VCaP (cell line): ENCODE data around the gene ABR.

Experiments used
- H3K27ac ChIP-seq: fragments of 450-650 bp; 2 replicates; pipeline ENCODE4 v1.5.1; 2017
- CTCF ChIP-seq: fragments of 450-650 bp; conservative IDR thresholded peaks from 2 replicates; pipeline ENCODE4 v1.5.1; 2017; ENCODE audit warnings: mild to moderate bottlenecking, moderate library complexity

The ABR gene

DNA sequence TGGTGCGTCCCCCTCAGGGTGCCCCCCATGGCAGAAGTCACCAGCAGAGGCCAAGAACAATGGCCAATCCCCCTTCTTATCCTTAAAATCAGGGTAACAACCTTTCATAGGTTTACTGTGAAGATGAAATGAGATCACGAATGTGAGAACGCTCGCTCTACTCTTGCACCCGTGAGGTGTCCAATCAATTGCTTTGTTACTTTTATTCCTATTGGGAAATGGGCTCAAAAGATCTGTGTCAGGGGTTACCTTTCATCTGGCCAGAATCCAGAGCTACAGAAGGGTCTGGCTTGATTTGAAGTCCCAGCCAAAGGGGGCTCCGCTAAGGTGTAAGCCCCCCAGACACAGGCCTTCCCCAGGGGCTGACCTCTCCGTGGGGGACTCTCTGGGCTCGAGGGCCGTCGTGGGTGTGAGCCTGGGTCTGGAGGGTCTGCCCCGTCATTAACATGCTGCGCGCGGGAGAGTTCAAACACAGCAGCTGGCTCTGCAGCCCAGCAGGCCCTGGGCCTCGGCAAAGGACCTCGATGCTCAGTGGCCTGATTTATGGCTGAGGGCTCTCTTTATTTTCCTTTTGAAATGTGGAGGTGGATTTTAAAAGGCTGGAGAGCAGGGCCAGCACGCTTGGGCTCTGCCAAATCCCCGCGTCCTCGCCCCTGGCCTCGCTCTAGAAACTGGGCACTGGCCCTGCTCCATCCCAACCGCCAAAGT, 10.4 kb downstream of the ABR start:
- no peak overlapping the region for H3K27ac ChIP-seq
- no peak for TF ChIP-seq CTCF

DNA sequence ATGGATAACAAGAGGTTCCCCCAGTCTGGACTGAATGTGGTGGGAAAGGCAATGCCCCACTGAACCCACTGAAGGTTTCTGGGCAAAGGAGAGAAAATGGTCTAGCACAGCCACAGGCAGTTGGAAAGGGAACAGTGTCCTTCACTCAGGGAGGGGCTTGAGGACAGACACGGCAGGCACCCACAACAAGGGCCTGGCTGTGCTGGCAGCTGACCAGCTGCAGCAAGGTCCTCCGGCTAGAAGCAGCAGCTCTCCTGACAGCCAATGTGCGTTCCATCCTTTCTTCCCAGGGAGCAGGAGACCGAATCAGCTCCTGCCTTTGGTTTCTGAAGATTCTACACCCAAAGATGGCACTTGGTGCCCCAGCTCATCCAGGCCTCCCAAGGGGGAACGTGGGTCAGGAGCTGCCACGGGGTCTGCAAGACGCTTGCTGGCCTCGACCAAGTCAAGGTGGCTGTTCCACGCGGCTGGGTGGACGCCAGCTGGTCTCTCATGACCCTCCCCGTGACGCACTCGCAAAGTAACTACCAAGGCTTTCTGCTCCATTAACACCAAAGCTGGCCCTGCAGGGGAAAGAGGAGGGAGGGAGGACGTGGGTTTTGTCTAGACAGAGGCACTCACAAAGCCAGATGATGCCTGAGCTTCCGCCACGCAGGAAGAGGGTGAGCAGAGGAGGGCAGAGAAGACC, 11.1 kb downstream of the ABR start:
- TF ChIP-seq CTCF = no peak
- no peak overlapping the region for H3K27ac ChIP-seq

DNA sequence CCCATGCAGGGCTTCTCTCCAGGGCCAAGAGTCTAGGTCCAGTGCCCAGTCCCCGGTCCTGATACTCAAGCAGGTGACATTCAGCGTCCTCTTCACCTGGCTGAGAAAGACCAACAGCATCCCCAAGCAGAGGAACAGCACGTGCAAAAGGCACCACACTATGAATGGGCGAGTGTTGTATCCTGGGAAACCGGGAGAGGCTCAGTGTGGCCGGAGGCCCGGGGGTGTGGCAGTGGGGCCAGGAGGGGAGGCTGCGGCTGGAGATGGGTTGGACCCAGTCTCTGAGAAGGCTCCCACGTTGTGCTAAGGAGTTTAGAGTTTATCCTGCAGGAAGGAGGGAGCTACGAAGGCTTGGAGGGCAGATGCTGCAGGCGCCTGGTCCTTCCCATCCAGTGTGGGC, 13.5 kb downstream of the ABR start:
- TF ChIP-seq CTCF = no peak
- no peak overlapping the region for H3K27ac ChIP-seq

- TF ChIP-seq CTCF = no peak
These were observed 13.9 kb downstream of the ABR start for GRCh38 chr17:1165836-1166235.

DNA sequence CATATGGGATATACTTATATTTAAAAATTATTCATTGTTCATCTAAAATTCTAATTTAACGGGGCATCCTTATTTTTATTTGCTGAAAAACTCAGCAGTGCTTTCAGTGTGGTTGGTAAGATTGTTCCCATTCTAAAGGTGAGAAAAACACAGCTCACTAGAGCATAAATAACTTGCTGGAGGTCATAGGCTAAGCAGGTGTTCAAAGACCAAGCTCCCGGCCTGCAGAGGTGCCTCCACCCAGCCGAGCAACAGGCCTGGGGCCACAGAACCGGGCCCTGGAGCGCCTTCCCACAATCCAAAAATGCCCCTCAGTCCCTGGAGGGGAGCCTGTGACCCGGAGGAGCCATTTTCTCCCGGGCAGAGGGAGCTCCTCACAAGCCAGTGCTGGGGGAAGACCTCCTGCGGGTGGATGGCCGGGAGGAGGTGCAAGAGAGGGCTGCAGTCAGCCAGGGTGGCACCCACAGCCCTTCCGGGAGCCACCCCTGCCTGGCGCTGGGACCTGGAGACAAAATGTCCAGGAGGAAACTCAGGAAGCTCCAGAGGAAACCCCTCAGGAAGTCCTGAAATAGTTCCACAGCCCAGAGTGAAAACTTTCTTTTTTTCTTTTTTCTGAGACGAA, 14.7 kb downstream of the ABR start:
- no peak for TF ChIP-seq CTCF
- no peak overlapping the region for H3K27ac ChIP-seq

More at GRCh38 chr17:1165836-1166235, 13.9 kb downstream of the ABR start:
- no peak overlapping the region for H3K27ac ChIP-seq

- TF ChIP-seq CTCF = no peak
- H3K27ac ChIP-seq = no peak overlapping the region
These were observed 17.5 kb downstream of the ABR start for GRCh38 chr17:1162116-1162855.
